GM18861 (cell line): ENCODE results near the gene MTHFR.

Experiments
- ATAC-seq: cut with Tn5 transposase; IDR thresholded peaks from one replicate; pipeline ENCODE4 v1.9.1; 2021; ENCODE audit not compliant: unreplicated experiment

The MTHFR gene

DNA sequence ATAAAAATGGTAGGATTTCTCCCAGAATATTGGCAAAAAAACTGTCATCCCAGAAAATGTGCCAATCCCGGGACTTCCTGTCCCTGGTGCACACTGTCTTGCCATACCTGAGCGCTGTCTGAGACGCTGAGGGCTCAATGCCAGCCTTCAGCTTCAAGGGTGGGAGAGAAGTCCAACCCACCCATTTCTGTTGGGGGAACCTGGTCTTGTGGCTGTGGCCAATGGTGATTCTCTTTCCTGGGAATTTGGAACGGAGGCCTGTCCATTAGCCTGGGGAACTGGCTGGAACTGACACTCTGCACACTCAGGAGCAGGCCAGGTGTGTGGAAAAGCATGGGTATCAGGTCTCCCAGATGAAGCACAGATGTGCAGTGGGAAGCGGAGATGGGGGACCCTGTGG lies 6.7 kb downstream of the MTHFR start:
- no peak for ATAC-seq

DNA sequence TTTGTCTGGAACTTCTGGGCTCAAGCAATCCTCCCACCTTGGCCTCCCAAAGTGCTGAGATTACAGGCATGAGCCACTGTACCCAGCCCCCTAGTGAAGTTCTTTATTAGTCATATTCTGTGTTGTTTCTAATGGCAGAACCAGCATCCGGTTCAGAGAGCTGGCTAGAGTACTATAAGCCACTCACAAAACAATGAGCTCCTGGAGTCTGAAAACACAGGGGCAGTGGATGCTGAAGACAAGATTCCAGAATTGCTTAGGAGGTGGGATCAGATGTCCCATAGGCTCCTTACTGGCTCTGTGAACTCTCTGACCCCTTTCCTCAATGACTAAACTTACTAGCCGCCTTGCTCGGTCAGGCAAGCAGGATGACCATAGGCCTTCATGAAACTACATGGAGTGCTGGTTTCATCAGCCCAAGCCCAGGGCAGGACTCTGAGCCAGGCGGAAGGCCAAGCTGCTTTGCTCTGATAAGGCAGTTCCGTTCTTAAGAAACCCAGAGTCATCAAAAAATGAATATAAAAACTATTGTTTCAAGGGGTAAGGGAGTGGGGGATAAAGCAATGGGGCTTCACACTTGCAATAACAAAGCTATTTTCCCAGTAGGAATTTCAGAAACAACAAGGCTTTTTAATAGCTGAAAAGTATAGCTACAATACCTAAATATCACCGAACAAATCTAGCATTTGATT lies 8.1 kb downstream of the MTHFR start:
- no peak for ATAC-seq

DNA sequence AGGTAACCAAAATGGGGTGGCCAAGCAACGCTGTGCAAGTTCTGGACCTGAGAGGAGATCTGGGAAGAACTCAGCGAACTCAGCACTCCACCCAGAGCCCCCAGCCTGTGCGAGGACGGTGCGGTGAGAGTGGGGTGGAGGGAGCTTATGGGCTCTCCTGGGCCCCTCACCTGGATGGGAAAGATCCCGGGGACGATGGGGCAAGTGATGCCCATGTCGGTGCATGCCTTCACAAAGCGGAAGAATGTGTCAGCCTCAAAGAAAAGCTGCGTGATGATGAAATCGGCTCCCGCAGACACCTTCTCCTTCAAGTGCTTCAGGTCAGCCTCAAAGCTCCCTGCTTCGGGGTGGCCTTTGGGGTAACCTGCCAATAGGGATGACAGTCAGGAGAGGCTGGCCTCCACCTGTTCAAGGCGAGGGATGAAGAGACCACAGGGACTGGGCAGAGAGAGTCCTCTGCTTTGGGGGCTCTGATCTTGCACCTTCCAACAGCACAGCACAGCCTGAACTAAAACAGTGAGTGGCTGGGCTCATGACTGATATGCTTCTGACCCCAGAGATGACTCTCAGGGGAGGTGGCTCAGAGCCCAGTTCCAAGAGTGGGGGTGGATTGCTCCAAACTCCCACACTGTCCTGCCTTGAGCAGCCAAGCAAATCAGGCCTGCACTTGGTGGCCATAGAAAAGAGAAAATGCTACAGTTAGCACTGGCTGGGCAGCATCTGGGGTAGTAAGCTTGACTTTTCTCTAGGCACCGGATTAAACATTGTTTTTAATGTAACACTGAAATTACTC lies 9.5 kb downstream of the MTHFR start:
- ATAC-seq, result no peak

DNA sequence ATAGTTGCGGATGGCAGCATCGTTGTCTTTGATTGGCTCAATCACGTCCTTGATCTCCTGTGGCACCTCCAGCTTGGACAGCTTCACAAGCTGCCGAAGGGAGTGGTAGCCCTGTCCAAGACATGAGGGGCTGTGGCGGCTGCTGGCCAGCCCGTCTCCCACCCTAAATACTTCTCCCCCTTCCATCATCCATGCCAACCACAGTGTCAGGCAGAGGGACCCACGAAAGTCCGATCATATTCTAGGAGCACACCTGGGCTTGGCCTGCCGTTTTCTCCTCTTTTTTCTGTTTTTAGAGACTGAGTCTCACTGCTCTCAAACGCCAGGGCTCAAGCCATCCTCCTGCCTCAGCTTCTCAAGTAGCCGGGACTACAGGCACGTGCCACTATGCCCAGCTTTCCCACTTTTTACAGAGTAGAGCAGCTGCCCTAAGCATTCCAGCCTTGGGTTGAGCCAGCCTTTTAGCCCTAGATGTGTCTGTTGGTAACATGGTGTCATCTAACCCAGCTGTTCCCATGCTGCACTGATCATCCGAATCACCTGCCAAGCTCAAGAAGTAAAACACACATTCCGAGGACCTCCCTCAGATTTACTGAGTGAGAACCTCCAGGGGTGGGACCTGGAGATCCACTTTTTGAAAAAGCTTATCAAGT lies 10.4 kb downstream of the MTHFR start:
- ATAC-seq, result no peak

DNA sequence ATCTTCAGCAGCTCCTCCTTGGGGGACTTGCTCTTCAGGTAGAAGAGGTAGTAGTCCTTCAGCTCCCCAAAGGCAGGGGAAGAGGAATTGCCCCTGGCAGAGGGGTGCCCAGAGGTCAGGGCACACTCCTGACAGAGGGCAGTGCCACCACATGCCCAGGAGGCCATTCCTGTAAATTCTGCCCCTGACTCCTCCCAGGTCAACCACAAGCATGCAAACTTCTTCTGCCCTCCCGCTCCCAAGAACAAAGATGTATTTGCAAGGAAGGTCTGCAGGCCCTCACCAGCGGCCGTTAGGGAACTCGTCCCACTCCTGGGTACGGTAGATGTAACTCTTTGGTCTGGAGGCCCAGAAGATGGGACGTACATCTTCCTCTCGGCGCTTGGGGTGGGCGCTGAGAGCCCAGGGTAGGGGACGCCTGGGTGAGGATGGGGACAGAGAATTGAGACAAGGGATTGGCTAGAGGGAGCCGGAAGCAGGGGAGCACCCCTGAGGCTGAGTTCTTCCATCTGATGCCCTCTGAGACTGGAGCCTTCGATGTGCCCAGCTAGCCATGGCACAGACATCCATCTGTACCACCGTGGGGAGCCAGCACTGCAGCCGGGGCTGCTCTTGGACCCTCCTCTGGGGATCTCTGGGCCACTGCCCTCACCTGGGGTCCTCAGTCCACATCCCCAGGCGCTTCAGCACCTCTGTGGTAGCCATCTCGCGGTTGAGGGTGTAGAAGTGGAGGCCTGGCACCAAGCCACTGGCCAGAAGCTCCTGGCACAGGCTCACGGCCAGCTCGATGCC lies 11.1 kb downstream of the MTHFR start:
- no peak for ATAC-seq

GRCh38 chr1:11793819-11794218 lies 11.9 kb downstream of the MTHFR start:
- no peak for ATAC-seq

DNA sequence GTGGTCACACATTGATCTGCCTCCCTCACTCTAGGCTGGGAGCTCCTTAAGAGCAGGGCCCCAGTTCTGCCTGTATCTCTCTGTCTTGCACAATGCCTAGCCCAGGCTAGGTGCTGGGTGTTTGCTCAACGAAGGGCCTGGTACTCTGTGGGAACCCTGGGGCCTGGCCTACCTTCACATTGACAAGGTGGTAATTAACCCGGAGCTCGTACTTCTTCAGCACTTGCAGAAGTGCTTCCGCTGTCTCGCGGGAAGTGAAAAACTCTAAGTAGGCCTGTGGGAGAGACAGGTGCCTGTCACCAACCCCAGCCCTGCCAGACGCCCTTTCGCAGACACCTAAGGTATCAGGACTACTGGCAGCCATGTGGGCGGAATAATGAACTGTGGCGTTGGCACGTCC lies 13.7 kb downstream of the MTHFR start:
- ATAC-seq, result no peak

- no peak for ATAC-seq
Observed at GRCh38 chr1:11790880-11791715, 14.7 kb downstream of the MTHFR start.

DNA sequence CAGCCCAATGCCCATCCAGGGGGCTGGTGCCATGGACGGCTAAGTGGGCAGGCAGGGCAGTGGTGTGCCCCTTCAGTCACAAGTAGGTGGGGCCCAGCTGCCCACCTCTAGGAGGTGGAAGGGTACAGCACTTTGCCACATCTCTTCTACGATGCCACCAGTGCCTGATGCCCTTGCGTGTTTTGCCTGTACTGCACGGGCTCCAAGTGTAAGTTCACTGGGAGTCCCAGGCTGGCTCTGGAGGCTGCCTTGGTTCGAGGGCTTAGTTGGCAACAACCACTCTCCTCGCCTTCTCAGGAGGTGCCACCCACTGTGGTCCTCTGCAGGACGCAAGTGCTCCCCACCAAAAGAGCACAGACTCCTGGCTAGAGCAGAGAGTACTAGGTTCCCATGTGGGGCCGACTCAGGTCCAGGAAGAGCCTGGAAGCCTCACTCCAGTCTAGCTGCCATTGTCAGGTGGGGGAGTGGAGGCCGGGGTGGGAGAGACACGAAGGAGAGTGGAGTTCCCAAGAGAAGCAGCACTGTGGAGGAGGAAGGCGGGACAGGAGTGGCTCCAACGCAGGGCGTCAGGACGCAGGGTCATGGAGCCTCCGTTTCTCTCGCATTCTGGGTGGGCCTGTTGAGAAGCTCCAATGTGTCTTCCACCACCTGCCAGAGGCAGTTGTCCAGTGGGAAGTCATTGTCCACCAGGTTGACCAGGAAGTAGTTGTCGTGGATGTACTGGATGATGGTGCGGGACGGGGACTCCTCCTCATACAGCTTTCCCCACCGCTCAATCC lies 15.5 kb downstream of the MTHFR start:
- no peak for ATAC-seq

- no peak for ATAC-seq
Observed at GRCh38 chr1:11789126-11790067, 16.4 kb downstream of the MTHFR start.

DNA sequence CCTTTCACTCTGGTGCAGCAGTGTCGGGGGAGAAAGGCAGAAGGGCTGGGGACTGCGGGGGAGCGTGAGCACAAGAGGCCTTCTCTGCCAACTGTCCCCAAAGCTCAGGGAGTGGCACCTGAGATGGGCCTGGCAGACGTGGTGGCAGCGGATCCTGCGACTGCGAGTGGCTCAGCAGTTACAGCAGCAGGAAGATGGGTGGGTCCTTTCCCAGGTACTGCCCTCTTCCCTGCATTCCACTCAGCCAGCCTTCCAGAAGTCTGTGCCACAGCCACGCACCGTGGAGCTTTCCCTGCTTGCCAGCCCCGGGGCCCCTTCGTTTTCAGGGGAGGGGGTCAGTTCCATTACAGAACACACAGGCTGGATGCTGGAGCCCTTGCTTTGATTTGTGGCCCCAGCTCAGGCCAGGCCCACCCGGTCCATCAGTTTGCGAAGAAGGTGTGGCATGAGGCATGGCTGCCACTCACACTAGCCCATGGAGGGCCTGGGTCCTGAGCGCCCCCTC lies 17.2 kb downstream of the MTHFR start:
- no peak for ATAC-seq

DNA sequence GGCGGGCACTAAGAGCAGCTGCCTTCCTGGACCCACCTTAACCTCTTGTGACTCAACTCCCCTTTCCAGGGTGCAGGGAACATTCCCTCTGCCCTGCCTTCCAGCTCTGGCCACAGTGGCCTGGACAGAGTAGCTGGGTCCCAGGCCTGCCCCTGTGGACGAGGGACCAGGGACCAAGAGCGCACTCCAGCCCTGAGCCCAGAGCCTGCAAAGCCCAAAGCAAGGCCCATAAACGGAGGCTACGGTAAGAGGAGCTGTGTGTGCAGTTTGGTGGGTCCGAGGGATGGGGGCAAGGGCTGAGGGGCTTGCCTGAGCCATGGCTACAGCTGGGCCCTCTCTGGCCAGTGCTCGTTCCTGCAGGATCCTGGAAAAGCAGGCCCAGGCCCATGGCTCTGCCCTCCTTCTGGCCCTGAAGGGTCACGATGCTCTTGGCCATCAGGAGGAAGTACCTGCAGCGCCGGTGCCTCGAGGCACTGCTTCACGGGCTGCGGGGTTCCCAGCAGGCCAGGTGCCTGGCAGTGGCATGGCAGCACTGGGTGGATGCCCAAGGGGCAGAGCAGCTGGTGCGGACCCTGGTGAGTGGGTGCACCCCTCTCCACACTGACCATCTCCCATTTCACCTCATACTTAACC lies 17.8 kb downstream of the MTHFR start:
- ATAC-seq, result no peak

- no peak for ATAC-seq
Observed at GRCh38 chr1:11787251-11787803, 18.4 kb downstream of the MTHFR start.

- ATAC-seq, result no peak
Observed at GRCh38 chr1:11786168-11786567, 19.6 kb downstream of the MTHFR start.

DNA sequence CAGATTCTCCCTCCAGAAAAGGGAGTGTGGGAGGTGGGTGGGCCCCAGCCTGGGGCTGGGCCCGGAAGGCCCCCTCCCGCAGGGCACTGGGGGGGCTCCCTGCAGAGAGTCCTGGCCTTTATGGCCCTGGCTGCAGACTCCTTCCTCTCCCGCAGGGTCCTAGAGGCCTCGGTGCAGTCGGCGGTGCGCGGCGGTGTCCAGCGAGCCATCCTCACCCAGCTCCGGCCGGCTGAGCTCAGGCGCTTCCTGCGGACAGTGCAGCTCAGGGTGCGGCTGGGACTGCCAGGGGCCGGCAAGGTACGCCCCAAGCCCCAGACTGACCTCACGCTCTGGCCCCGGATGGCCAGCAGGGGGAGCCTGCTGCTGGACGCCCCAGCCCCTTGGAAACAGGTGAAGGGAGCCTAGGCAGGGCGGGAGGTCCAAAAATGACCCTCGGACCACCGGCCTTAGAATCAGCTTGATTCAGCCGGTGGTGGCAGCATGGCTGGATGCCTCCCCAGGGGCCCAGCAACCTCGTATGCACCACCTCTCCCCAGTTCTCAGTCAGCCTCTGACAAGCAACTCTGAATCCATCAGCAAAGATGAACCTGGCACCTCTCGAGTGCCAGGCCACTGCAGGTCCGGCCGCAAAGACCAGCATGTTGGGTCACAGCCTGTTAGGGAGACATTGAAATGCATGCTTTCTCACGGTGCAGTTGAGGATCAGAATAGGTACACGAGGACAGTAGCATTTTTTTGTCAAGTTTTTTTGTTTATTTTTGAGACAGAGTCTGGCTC lies 20.6 kb downstream of the MTHFR start:
- no peak for ATAC-seq

GRCh38 chr1:11784256-11784992 lies 21.3 kb downstream of the MTHFR start:
- ATAC-seq, result no peak
